Mesenchymal stem cell (in vitro differentiated cells and primary cell): ENCODE data around the gene HPS6.
A peak's percentile ranks its signal among the peaks of the same experiment; 100 is the strongest.

ENCODE experiments used
- DNase-seq: peaks from one replicate; pipeline ENCODE4 v3.0.0-alpha.2; 2013
- H2AFZ ChIP-seq: one replicate; pipeline ENCODE4 v1.6.1; 2013; ENCODE audit warnings: low read depth, mild to moderate bottlenecking, control low read depth, inconsistent platforms, low read length, moderate library complexity
- H2AK5ac ChIP-seq: 2 replicates; pipeline ENCODE4 v1.6.1; 2013; ENCODE audit warnings: low read length, moderate library complexity, mild to moderate bottlenecking, inconsistent platforms; ENCODE audit not compliant: severe bottlenecking
- H2BK120ac ChIP-seq: one replicate; pipeline ENCODE4 v1.6.1; 2013; ENCODE audit warnings: low read depth, mild to moderate bottlenecking, inconsistent platforms, low read length, moderate library complexity
- H2BK12ac ChIP-seq, 2 experiments: one replicate each; pipeline ENCODE4 v1.6.1; 2013; ENCODE audit warnings: inconsistent platforms in 2 of 2, low read length in 2 of 2, mild to moderate bottlenecking in 2 of 2, moderate library complexity in 2 of 2, control low read depth in 1 of 2
- H2BK15ac ChIP-seq: one replicate; pipeline ENCODE4 v1.6.1; 2013; ENCODE audit warnings: mild to moderate bottlenecking, low read depth, inconsistent platforms; ENCODE audit not compliant: poor library complexity, severe bottlenecking
- H2BK5ac ChIP-seq: 2 replicates; pipeline ENCODE4 v1.6.1; 2013; ENCODE audit warnings: low read depth, mild to moderate bottlenecking, low read length, control low read depth, inconsistent platforms; ENCODE audit not compliant: poor library complexity, severe bottlenecking
- H3K14ac ChIP-seq, 2 experiments: one replicate each; pipeline ENCODE4 v1.6.1; 2013; ENCODE audit warnings: inconsistent platforms in 2 of 2, low read length in 2 of 2, control low read depth in 1 of 2, mild to moderate bottlenecking in 1 of 2, moderate library complexity in 1 of 2
- H3K18ac ChIP-seq, 2 experiments: one replicate each; pipeline ENCODE4 v1.6.1; 2013; ENCODE audit warnings: inconsistent platforms in 2 of 2, low read length in 2 of 2, control low read depth in 1 of 2, low read depth in 1 of 2, mild to moderate bottlenecking in 1 of 2
- H3K23ac ChIP-seq, 2 experiments: one replicate each; pipeline ENCODE4 v1.6.1; 2013; ENCODE audit warnings: inconsistent platforms in 2 of 2, low read length in 2 of 2, mild to moderate bottlenecking in 2 of 2, moderate library complexity in 2 of 2, control low read depth in 1 of 2
- H3K27ac ChIP-seq: 2 replicates; pipeline ENCODE4 v1.5.1; 2013; ENCODE audit warnings: mild to moderate bottlenecking, moderate library complexity, low read length, control low read depth, inconsistent platforms; ENCODE audit not compliant: poor library complexity, severe bottlenecking
- H3K27me3 ChIP-seq, 2 experiments: 2 replicates each; pipeline versions ENCODE4 v1.6.1 to v1.7.0; 2013; ENCODE audit warnings: low read length in 2 of 2, mild to moderate bottlenecking in 2 of 2, moderate library complexity in 2 of 2, control low read depth in 1 of 2, inconsistent platforms in 1 of 2; ENCODE audit not compliant: control insufficient read depth in 1 of 2, insufficient read depth in 1 of 2
- H3K36me3 ChIP-seq, 2 experiments: 2 replicates each; pipeline versions ENCODE4 v1.6.1 to v1.7.0; 2013; ENCODE audit warnings: low read length in 2 of 2, control low read depth in 1 of 2, inconsistent platforms in 1 of 2, low read depth in 1 of 2, mild to moderate bottlenecking in 1 of 2; ENCODE audit not compliant: insufficient read depth in 2 of 2, control insufficient read depth in 1 of 2
- H3K4ac ChIP-seq, 2 experiments: one replicate each; pipeline ENCODE4 v1.6.1; 2013; ENCODE audit warnings: inconsistent platforms in 2 of 2, low read length in 2 of 2, mild to moderate bottlenecking in 2 of 2, moderate library complexity in 2 of 2, control low read depth in 1 of 2, low read depth in 1 of 2
- H3K4me1 ChIP-seq: 2 replicates; pipeline ENCODE4 v1.6.1; 2013; ENCODE audit warnings: low read depth, low read length, control low read depth; ENCODE audit not compliant: control insufficient read depth, insufficient read depth
- H3K4me2 ChIP-seq: 2 replicates; pipeline ENCODE4 v1.6.1; 2013; ENCODE audit warnings: low read length, mild to moderate bottlenecking, inconsistent platforms; ENCODE audit not compliant: poor library complexity, severe bottlenecking
- H3K4me3 ChIP-seq, 2 experiments: 2 replicates each; pipeline versions ENCODE4 v1.5.1 to v1.7.0; 2013; ENCODE audit warnings: low read length in 2 of 2, mild to moderate bottlenecking in 2 of 2, control low read depth in 1 of 2, low read depth in 1 of 2; ENCODE audit not compliant: insufficient read depth in 1 of 2
- H3K79me1 ChIP-seq: replicated peaks from 2 replicates; pipeline ENCODE4 v1.6.1; 2013; ENCODE audit warnings: mild to moderate bottlenecking, control low read depth, low read length, inconsistent platforms; ENCODE audit not compliant: poor library complexity, severe bottlenecking
- H3K9ac ChIP-seq: 2 replicates; pipeline ENCODE4 v1.7.0; 2013; ENCODE audit warnings: mild to moderate bottlenecking, low read length, moderate library complexity
- H3K9me3 ChIP-seq: 2 replicates; pipeline ENCODE4 v1.7.0; 2013; ENCODE audit warnings: mild to moderate bottlenecking, low read length; ENCODE audit not compliant: control insufficient read depth
- H4K8ac ChIP-seq: one replicate; pipeline ENCODE4 v1.6.1; 2013; ENCODE audit warnings: inconsistent platforms, mild to moderate bottlenecking, low read length, moderate library complexity
- H4K91ac ChIP-seq: one replicate; pipeline ENCODE4 v1.6.1; 2013; ENCODE audit warnings: mild to moderate bottlenecking, low read length, inconsistent platforms
- WGBS: methylation state at CpG from one replicate; pipeline ENCODE4 v1.1.7; 2013; ENCODE audit warnings: mixed read lengths; 5-methylcytosine and 5-hydroxymethylcytosine counted together

The HPS6 gene

GRCh38 chr10:102038410-102038809 lies 26.7 kb upstream of the HPS6 start:
- Histone ChIP-seq H4K91ac (no peak overlapping the region), H3K14ac (no peak overlapping the region), H3K4ac (no peak overlapping the region), H3K4me3 (no peak overlapping the region), H2AFZ (no peak overlapping the region), H2BK120ac (no peak overlapping the region), H3K9me3 (no peaks in the 10 kb centered on the region), H3K9ac (no peak overlapping the region), H2AK5ac (no peak overlapping the region), H2BK5ac (no peak overlapping the region), H3K18ac (no peak overlapping the region), H3K4me2 (no peak overlapping the region), H3K27me3 (no peaks in the 10 kb centered on the region), H3K23ac (no peak overlapping the region), H3K27ac (no peak overlapping the region), H2BK15ac (no peak overlapping the region), H2BK12ac (no peak overlapping the region), H3K4me1 (no peaks in the 10 kb centered on the region), H4K8ac (no peak overlapping the region), H3K36me3 (peaks cover 17 to 31% of the 10 kb centered on the region in 2 experiments), H3K79me1 (peaks cover 19% of the 10 kb centered on the region)
- no peak for DNase-seq

GRCh38 chr10:102040305-102041050 lies 24.7 kb upstream of the HPS6 start:
- Histone ChIP-seq H2BK12ac (no peak overlapping the region), H3K4me3 (no peak overlapping the region), H4K91ac (no peak overlapping the region), H3K14ac (no peak overlapping the region), H3K9me3 (no peaks in the 10 kb centered on the region), H3K23ac (no peak overlapping the region), H2BK5ac (no peak overlapping the region), H3K4me1 (no peaks in the 10 kb centered on the region), H3K18ac (no peak overlapping the region), H2AFZ (no peak overlapping the region), H3K36me3 (peaks cover 12 to 24% of the 10 kb centered on the region in 2 experiments), H2AK5ac (no peak overlapping the region), H3K27me3 (no peaks in the 10 kb centered on the region), H3K79me1 (peaks cover 23% of the 10 kb centered on the region), H3K4ac (no peak overlapping the region), H2BK15ac (no peak overlapping the region), H3K9ac (no peak overlapping the region), H3K4me2 (no peak overlapping the region), H4K8ac (no peak overlapping the region), H3K27ac (no peak overlapping the region), H2BK120ac (no peak overlapping the region)
- 50% methylated on average over 6 of the region's 7 CpGs for WGBS
- DNase-seq: peak; percentile 48

DNA sequence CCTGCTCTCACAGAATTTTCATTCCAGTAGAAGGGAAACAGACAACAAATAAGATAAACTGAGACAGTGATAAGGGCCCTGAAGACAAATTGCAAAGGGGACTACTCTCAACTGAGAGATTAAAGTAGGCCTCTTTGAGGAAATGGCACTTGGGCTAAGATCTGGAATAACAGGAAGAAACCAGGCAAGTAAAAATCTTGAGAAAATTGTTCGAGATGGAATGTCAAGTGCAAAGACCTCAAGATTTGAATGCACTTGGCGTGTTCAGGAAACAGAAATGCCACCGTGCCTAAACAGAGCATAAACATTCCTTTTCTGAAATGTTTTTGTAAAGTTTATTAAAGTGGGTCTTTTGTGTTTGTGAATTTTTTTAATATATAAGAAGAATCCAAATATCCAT lies 19.9 kb upstream of the HPS6 start:
- Histone ChIP-seq H3K79me1 (peaks cover 20% of the 10 kb centered on the region), H4K91ac (no peak overlapping the region), H3K4ac (no peak overlapping the region), H3K4me1 (no peaks in the 10 kb centered on the region), H3K36me3 (no peaks in the 10 kb centered on the region), H3K18ac (no peak overlapping the region), H3K23ac (no peak overlapping the region), H2AFZ (no peak overlapping the region), H3K14ac (no peak overlapping the region), H3K27ac (no peak overlapping the region), H3K4me2 (no peak overlapping the region), H3K9ac (no peak overlapping the region), H3K9me3 (no peaks in the 10 kb centered on the region), H2BK120ac (no peak overlapping the region), H2BK12ac (no peak overlapping the region), H3K27me3 (no peaks in the 10 kb centered on the region), H4K8ac (no peak overlapping the region), H3K4me3 (no peak overlapping the region), H2BK15ac (no peak overlapping the region), H2BK5ac (no peak overlapping the region), H2AK5ac (no peak overlapping the region)
- peak; percentile 24 for DNase-seq
- WGBS: 42% methylated on average over 2 of the region's 3 CpGs

GRCh38 chr10:102046095-102046494 lies 19.1 kb upstream of the HPS6 start:
- no peaks in the 10 kb centered on the region for H3K27me3 ChIP-seq
- H3K4ac ChIP-seq: no peak overlapping the region
- H3K14ac ChIP-seq: no peak overlapping the region
- no peak overlapping the region for H3K18ac ChIP-seq
- H3K9ac ChIP-seq: no peak overlapping the region
- no peak overlapping the region for H2AFZ ChIP-seq
- no peak overlapping the region for H3K4me2 ChIP-seq
- H3K4me3 ChIP-seq: no peak overlapping the region
- 93% methylated on average over 2 of the region's 2 CpGs for WGBS
- no peaks in the 10 kb centered on the region for H3K9me3 ChIP-seq
- no peak overlapping the region for H2BK12ac ChIP-seq
- no peaks in the 10 kb centered on the region for H3K36me3 ChIP-seq
- no peak for DNase-seq
- no peak overlapping the region for H4K8ac ChIP-seq
- no peak overlapping the region for H2AK5ac ChIP-seq
- no peak overlapping the region for H2BK5ac ChIP-seq
- no peaks in the 10 kb centered on the region for H3K4me1 ChIP-seq
- H4K91ac ChIP-seq: no peak overlapping the region
- H3K27ac ChIP-seq: no peak overlapping the region
- peaks cover 19% of the 10 kb centered on the region for H3K79me1 ChIP-seq
- no peak overlapping the region for H2BK15ac ChIP-seq
- H2BK120ac ChIP-seq: no peak overlapping the region
- no peak overlapping the region for H3K23ac ChIP-seq
